ENCODE results near the gene ANKS6. TPM values are rescaled to one million over a fixed set of nuclear protein-coding genes. Genes with fewer than 3 reads are reported as not detected.

Gene ANKS6
- total and polyA plus RNA-seq, 2 of the 8 experiments (the other 6 are each of a cell fraction or from before 2014, with no cell fraction given): 34.1 to 56.3 TPM

DNA sequence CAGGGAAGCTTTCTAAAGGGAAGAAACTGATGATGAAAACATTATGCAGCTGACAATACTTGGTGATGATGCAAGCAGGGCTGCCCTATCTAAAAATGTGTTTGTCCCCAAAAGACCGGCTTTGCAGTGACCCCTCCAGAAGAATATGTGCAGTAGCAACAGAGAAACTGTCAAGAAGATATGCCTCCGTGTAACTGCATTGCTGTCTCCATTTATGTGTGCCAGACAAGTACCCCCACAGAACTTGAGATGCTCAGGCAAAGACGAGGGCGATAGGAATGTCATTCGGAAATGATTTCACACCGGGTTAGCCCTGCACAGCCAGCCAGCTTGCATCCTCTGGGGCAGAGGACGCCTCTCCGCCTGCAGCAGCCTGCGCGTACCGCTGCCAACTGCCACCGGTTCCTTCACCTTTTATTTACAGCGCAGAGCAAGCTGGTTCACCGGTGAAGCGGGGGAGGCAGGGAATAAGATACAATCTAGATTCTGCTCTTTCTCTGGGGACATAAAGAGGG is 89.6 kb downstream of the ANKS6 start:
- Histone ChIP-seq H2BK5ac (ENCODE audit: low read depth, low read length) (no peak overlapping the region), H3K27ac (ENCODE audit: low read depth, low read length) (no peak overlapping the region), H2BK15ac (ENCODE audit: low read length) (no peak overlapping the region), H3K36me3 (ENCODE audit: control insufficient read depth in 2 of 4, insufficient read depth in 4 of 4, low read length in 3 of 4) (peaks cover 0 to 4% (median 0%) of the 10 kb centered on the region in 4 experiments; a peak in 1 of 8 replicates), H3K9me3 (ENCODE audit: insufficient read depth in 2 of 2, low read depth in 1 of 2, low read length in 1 of 2) (no peaks in the 10 kb centered on the region), H3K4me3 (ENCODE audit: extremely low read depth in 1 of 4, insufficient read depth in 2 of 4, low read depth in 3 of 4, low read length in 4 of 4) (peak overlapping the region in 3 of 4 experiments; percentile 10 to 55 (median 52); a peak in 4 of 8 replicates), H3K9ac (replicated peaks in 1 of 4; ENCODE audit: extremely low read depth in 1 of 4, low read depth in 3 of 4, low read length in 3 of 4) (no peak overlapping the region), H4K20me1 (replicated peaks in 1 of 2; ENCODE audit: control insufficient read depth in 1 of 2, insufficient read depth in 2 of 2, low read length in 2 of 2) (peaks cover 0 to 8% of the 10 kb centered on the region in 2 experiments), H3K23ac (ENCODE audit: insufficient read length) (no peak overlapping the region), H3K4me1 (replicated peaks in 1 of 4; ENCODE audit: control insufficient read depth in 3 of 4, insufficient read depth in 4 of 4, low read length in 3 of 4) (peaks cover 0 to 11% (median 5%) of the 10 kb centered on the region in 4 experiments; a peak in 5 of 7 replicates), H4K8ac (ENCODE audit: extremely low read depth, insufficient read depth, low read length) (no peak overlapping the region), H4K91ac (replicated peaks; ENCODE audit: insufficient read length, low read length) (no peak overlapping the region), H3K79me1 (ENCODE audit: low read depth, low read length) (no peaks in the 10 kb centered on the region), H2BK20ac (ENCODE audit: low read length) (no peak overlapping the region), H3K18ac (ENCODE audit: extremely low read depth, low read length) (no peak overlapping the region), H3K14ac (ENCODE audit: insufficient read length) (no peak overlapping the region), H3K4ac (replicated peaks; ENCODE audit: insufficient read length, low read depth, low read length) (peak overlapping the region; percentile 53), H2BK12ac (ENCODE audit: low read depth, low read length) (no peak overlapping the region), H2AK5ac (ENCODE audit: low read depth, low read length) (no peak overlapping the region), H3K4me2 (ENCODE audit: insufficient read depth in 1 of 2, low read depth in 2 of 2, low read length in 2 of 2) (peak overlapping the region; percentile 38 to 71), H3K56ac (replicated peaks; ENCODE audit: insufficient read length, low read depth, low read length) (no peak overlapping the region), H3K79me2 (ENCODE audit: control insufficient read depth in 1 of 2, insufficient read depth in 2 of 2, low read length in 2 of 2) (no peaks in the 10 kb centered on the region), H3K27me3 (replicated peaks in 1 of 4; ENCODE audit: control insufficient read depth in 3 of 4, extremely low read depth in 1 of 4, insufficient read depth in 3 of 4, low read length in 3 of 4) (peaks cover 44 to 66% (median 59%) of the 10 kb centered on the region in 4 experiments), H3K23me2 (ENCODE audit: low read depth, low read length) (peaks cover 16% of the 10 kb centered on the region; the same call in 1 of the 2 replicates), H4K5ac (ENCODE audit: insufficient read length, low read depth, low read length) (no peak overlapping the region), H2AFZ (ENCODE audit: low read length) (no peak overlapping the region), H2BK120ac (replicated peaks; ENCODE audit: low read depth, low read length) (no peak overlapping the region)
- CTCF ChIA-PET (ENCODE audit: partially characterized antibody): interaction anchor here (0.7 to 2.6 kb wide), 21 partner anchors 15 to 451 kb away, joined by 3 to 15 read pairs (median 4); partner anchors contain the start of gene TBC1D2
- WGBS, 2 experiments (ENCODE audit: extremely low coverage in 1 of 2, insufficient coverage in 1 of 2, insufficient read length in 1 of 2, insufficient replicate concordance in 2 of 2, low coverage in 1 of 2, low lambda C conversion rate in 2 of 2, missing lambda C conversion rate in 1 of 2): 22% methylated on average over 15 of the region's 15 CpGs; no CpG with 5 or more reads in 1 of the 2 experiments
- no peak for FAIRE-seq
- no peak for DNase-seq (ENCODE audit: low read depth in 1 of 2, low spot score in 2 of 2)
- POLR2A ChIA-PET (ENCODE audit: partially characterized antibody): no interaction called here
- TF ChIP-seq SIN3A (conservative IDR thresholded peaks at IDR 0.05 in 1 of 2, IDR thresholded peaks at IDR 0.05 in 1 of 2; ENCODE audit: low read depth in 1 of 2, low read length in 2 of 2): no peak
- TF ChIP-seq GTF2F1 (IDR thresholded peaks at IDR 0.05; ENCODE audit: borderline replicate concordance, low read depth, low read length): no peak
- TF ChIP-seq CEBPB (IDR thresholded peaks at IDR 0.05; ENCODE audit: low read depth, low read length): no peak
- TF ChIP-seq, protein P1, sequence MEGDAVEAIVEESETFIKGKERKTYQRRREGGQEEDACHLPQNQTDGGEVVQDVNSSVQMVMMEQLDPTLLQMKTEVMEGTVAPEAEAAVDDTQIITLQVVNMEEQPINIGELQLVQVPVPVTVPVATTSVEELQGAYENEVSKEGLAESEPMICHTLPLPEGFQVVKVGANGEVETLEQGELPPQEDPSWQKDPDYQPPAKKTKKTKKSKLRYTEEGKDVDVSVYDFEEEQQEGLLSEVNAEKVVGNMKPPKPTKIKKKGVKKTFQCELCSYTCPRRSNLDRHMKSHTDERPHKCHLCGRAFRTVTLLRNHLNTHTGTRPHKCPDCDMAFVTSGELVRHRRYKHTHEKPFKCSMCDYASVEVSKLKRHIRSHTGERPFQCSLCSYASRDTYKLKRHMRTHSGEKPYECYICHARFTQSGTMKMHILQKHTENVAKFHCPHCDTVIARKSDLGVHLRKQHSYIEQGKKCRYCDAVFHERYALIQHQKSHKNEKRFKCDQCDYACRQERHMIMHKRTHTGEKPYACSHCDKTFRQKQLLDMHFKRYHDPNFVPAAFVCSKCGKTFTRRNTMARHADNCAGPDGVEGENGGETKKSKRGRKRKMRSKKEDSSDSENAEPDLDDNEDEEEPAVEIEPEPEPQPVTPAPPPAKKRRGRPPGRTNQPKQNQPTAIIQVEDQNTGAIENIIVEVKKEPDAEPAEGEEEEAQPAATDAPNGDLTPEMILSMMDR (IDR thresholded peaks at IDR 0.05; ENCODE audit: control extremely low read depth in 1 of 3, insufficient read depth in 1 of 3, low read depth in 1 of 3, low read length in 3 of 3): no peak
- no peak for TF ChIP-seq POLR2A (IDR thresholded peaks at IDR 0.05; ENCODE audit: control extremely low read depth in 1 of 2, low read depth in 2 of 2, low read length in 2 of 2)
- TF ChIP-seq CHD1 (IDR thresholded peaks at IDR 0.05; ENCODE audit: low read depth, low read length): no peak
- no peak for TF ChIP-seq CREB1 (IDR thresholded peaks at IDR 0.05)
- no peak for TF ChIP-seq PHF8 (conservative IDR thresholded peaks at IDR 0.05; ENCODE audit: low read depth, low read length)
- no peak for TF ChIP-seq RBBP5 (IDR thresholded peaks at IDR 0.05; ENCODE audit: borderline replicate concordance, low read depth, low read length)
- TF ChIP-seq, protein P2, sequence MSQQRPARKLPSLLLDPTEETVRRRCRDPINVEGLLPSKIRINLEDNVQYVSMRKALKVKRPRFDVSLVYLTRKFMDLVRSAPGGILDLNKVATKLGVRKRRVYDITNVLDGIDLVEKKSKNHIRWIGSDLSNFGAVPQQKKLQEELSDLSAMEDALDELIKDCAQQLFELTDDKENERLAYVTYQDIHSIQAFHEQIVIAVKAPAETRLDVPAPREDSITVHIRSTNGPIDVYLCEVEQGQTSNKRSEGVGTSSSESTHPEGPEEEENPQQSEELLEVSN (IDR thresholded peaks at IDR 0.05): no peak

Data from H1 (cell line).